B cell (primary cell): Measurements from ENCODE around the gene ADAMTS17.

Experiments used
- CTCF ChIP-seq: fragments of 200-600 bp; IDR thresholded peaks from one replicate; pipeline ENCODE4 v1.8.0; 2022; ENCODE audit warnings: antibody characterized with exemption, mild to moderate bottlenecking
- EZH2 ChIP-seq: IDR thresholded peaks from 2 replicates; pipeline ENCODE4 v1.6.1; 2012; ENCODE audit warnings: borderline replicate concordance, low read depth, mild to moderate bottlenecking, moderate library complexity, low read length; ENCODE audit not compliant: insufficient read depth, poor library complexity, severe bottlenecking

GRCh38 chr15:99955532-99955931 is 386.2 kb downstream of the ADAMTS17 start:
- no peak for TF ChIP-seq EZH2
- no peak for TF ChIP-seq CTCF
